ENCODE data around the gene ALKBH1. TPM values are rescaled to one million over a fixed set of nuclear protein-coding genes. Genes with fewer than 3 reads are reported as not detected.

The ALKBH1 gene
- total and polyA plus RNA-seq, 5 donors: 7.2 to 10.5 (median 9.5) TPM

Other genes starting within 250 kb of the ALKBH1 start
- gene AHSA1, start 249.9 kb downstream of the ALKBH1 start, total RNA-seq: 100 to 1,000 TPM; 115 to 211 (median 175) TPM
- gene AHSA1, start 249.9 kb downstream of the ALKBH1 start, polyA plus RNA-seq: 188 TPM
- not detected for gene ISM2, start 209.2 kb downstream of the ALKBH1 start, total RNA-seq
- gene ISM2, start 209.2 kb downstream of the ALKBH1 start, polyA plus RNA-seq: not detected
- gene SPTLC2, start 91.4 kb downstream of the ALKBH1 start, total RNA-seq: 10 to 100 TPM; 10.7 to 15.8 (median 13.0) TPM
- gene SPTLC2, start 91.4 kb downstream of the ALKBH1 start, polyA plus RNA-seq: 4.8 TPM
- gene SLIRP, start 80 bp upstream of the ALKBH1 start, total RNA-seq: 100 to 1,000 TPM; 152 to 167 (median 154) TPM
- gene SLIRP, start 80 bp upstream of the ALKBH1 start, polyA plus RNA-seq: 610 TPM
- gene SNW1, start 53.1 kb upstream of the ALKBH1 start, total RNA-seq: 10 to 100 TPM; 45.9 to 67.1 (median 56.0) TPM
- 38.2 TPM for gene SNW1, start 53.1 kb upstream of the ALKBH1 start, polyA plus RNA-seq
- 10 to 100 TPM in 2 of 4 donors, 1 to 10 TPM in 2; 5.5 to 11.8 (median 9.8) TPM for gene ADCK1, start 92.1 kb upstream of the ALKBH1 start, total RNA-seq
- gene ADCK1, start 92.1 kb upstream of the ALKBH1 start, polyA plus RNA-seq: 8.0 TPM

Measured in right cardiac atrium (tissue), 5 donors.